SU-DHL-6 (cell line): ENCODE results near the gene PLA2G2E.

ENCODE experiments used
- H2AFZ ChIP-seq: fragments of 200-600 bp; sonication (generic); 2 replicates; pipeline ENCODE4 v1.6.1; 2014; ENCODE audit warnings: low read depth, mild to moderate bottlenecking, moderate library complexity, mixed read lengths, antibody characterized with exemption, low read length; ENCODE audit not compliant: severe bottlenecking
- H3F3A ChIP-seq: fragments of 200-600 bp; shearing (Covaris generic); 2 replicates; pipeline ENCODE4 v1.6.0; 2016; ENCODE audit warnings: antibody characterized with exemption, mild to moderate bottlenecking; ENCODE audit not compliant: insufficient read depth
- H3K27ac ChIP-seq: fragments of 200-600 bp; sonication (generic); 2 replicates; pipeline ENCODE4 v1.5.1; 2016; ENCODE audit warnings: low read depth, mild to moderate bottlenecking, low read length, moderate library complexity, mixed read lengths
- H3K27me3 ChIP-seq: fragments of 200-600 bp; sonication (generic), shearing (Covaris generic); 2 replicates; pipeline ENCODE4 v1.6.0; 2014; ENCODE audit warnings: mild to moderate bottlenecking, low read length
- H3K36me3 ChIP-seq: fragments of 200-600 bp; sonication (generic); 2 replicates; pipeline ENCODE4 v1.6.1; 2014; ENCODE audit warnings: mild to moderate bottlenecking, low read length, mixed read lengths
- H3K4me2 ChIP-seq: fragments of 300-600, 200-600 bp; shearing (Covaris generic), sonication (generic); 2 replicates; pipeline ENCODE4 v1.6.0; 2014; ENCODE audit warnings: low read length, low read depth, mild to moderate bottlenecking; ENCODE audit not compliant: poor library complexity, severe bottlenecking
- H3K4me3 ChIP-seq: fragments of 200-600 bp; sonication (generic); 2 replicates; pipeline ENCODE4 v1.5.1; 2014; ENCODE audit warnings: antibody characterized with exemption, low read length, mild to moderate bottlenecking, mixed read lengths; ENCODE audit not compliant: insufficient read depth, poor library complexity, severe bottlenecking
- H3K79me2 ChIP-seq: fragments of 200-600 bp; sonication (generic); 2 replicates; pipeline ENCODE4 v1.6.1; 2014; ENCODE audit warnings: mild to moderate bottlenecking, low read length, moderate library complexity; ENCODE audit not compliant: insufficient read depth
- H3K9ac ChIP-seq: fragments of 200-600 bp; sonication (generic); 2 replicates; pipeline ENCODE4 v1.7.0; 2014; ENCODE audit warnings: mild to moderate bottlenecking, low read length
- H3K9me2 ChIP-seq: fragments of 200-600 bp; sonication (generic); replicated peaks from 2 replicates; pipeline ENCODE4 v1.6.1; 2014; ENCODE audit warnings: low read length; ENCODE audit not compliant: insufficient read depth
- H3K9me3 ChIP-seq: fragments of 200-600 bp; sonication (generic); 2 replicates; pipeline ENCODE4 v1.6.1; 2014; ENCODE audit warnings: low read length, mixed read lengths; ENCODE audit not compliant: insufficient read depth
- H4K20me1 ChIP-seq: fragments of 200-600 bp; sonication (generic); 2 replicates; pipeline ENCODE4 v1.6.1; 2014; ENCODE audit warnings: low read depth, mild to moderate bottlenecking, antibody characterized with exemption, low read length, moderate library complexity, mixed read lengths
- CTCF ChIP-seq: fragments of 200-600 bp; sonication (generic); IDR thresholded peaks from one replicate; pipeline ENCODE4 v1.5.1; 2017; ENCODE audit warnings: antibody characterized with exemption, mild to moderate bottlenecking, low read length, moderate library complexity; ENCODE audit not compliant: insufficient read depth, poor library complexity, severe bottlenecking
- EZH2phosphoT487 ChIP-seq: fragments of 200-600 bp; sonication (generic), shearing (Covaris generic); conservative IDR thresholded peaks from 2 replicates; pipeline ENCODE4 v1.6.1; 2018; ENCODE audit warnings: mild to moderate bottlenecking, antibody characterized with exemption, low read length, moderate library complexity, mixed read lengths

PLA2G2E gene

GRCh38 chr1:19925342-19926070 is 2.1 kb upstream of the PLA2G2E start:
- H3K9me2 ChIP-seq: no peaks in the 10 kb centered on the region
- H4K20me1 ChIP-seq: no peaks in the 10 kb centered on the region
- no peak overlapping the region for H3K4me2 ChIP-seq
- no peaks in the 10 kb centered on the region for H3K36me3 ChIP-seq
- no peak overlapping the region for H3K4me3 ChIP-seq
- H3K27me3 ChIP-seq: no peaks in the 10 kb centered on the region
- H3K27ac ChIP-seq: no peak overlapping the region
- no peaks in the 10 kb centered on the region for H3F3A ChIP-seq
- no peaks in the 10 kb centered on the region for H3K79me2 ChIP-seq
- H3K9me3 ChIP-seq: no peaks in the 10 kb centered on the region
- no peak overlapping the region for H2AFZ ChIP-seq
- TF ChIP-seq EZH2phosphoT487 (no peak), CTCF (no peak)
- H3K9ac ChIP-seq: no peak overlapping the region

- Histone ChIP-seq H3K4me2 (no peak overlapping the region), H4K20me1 (no peaks in the 10 kb centered on the region), H3K79me2 (no peaks in the 10 kb centered on the region), H3K9ac (no peak overlapping the region), H2AFZ (no peak overlapping the region), H3K27ac (no peak overlapping the region), H3F3A (no peaks in the 10 kb centered on the region), H3K36me3 (no peaks in the 10 kb centered on the region), H3K27me3 (no peaks in the 10 kb centered on the region), H3K4me3 (no peak overlapping the region), H3K9me2 (no peaks in the 10 kb centered on the region), H3K9me3 (no peaks in the 10 kb centered on the region)
- TF ChIP-seq EZH2phosphoT487 (no peak), CTCF (no peak)
Measured at GRCh38 chr1:19923953-19924346, 533 bp upstream of the PLA2G2E start.

GRCh38 chr1:19922015-19922688 is 1.3 kb downstream of the PLA2G2E start:
- no peak for TF ChIP-seq EZH2phosphoT487
- Histone ChIP-seq H3F3A (no peaks in the 10 kb centered on the region), H3K4me3 (no peak overlapping the region), H4K20me1 (no peaks in the 10 kb centered on the region), H3K9ac (no peak overlapping the region), H3K36me3 (no peaks in the 10 kb centered on the region), H3K27me3 (no peaks in the 10 kb centered on the region), H3K27ac (no peak overlapping the region), H2AFZ (no peak overlapping the region), H3K9me3 (no peaks in the 10 kb centered on the region), H3K79me2 (no peaks in the 10 kb centered on the region), H3K9me2 (no peaks in the 10 kb centered on the region), H3K4me2 (no peak overlapping the region)

GRCh38 chr1:19921310-19921709 is 2.1 kb downstream of the PLA2G2E start:
- H3K27ac ChIP-seq: no peak overlapping the region
- TF ChIP-seq CTCF (no peak), EZH2phosphoT487 (no peak)
- no peaks in the 10 kb centered on the region for H3K36me3 ChIP-seq
- H3K9me3 ChIP-seq: no peaks in the 10 kb centered on the region
- no peak overlapping the region for H2AFZ ChIP-seq
- no peaks in the 10 kb centered on the region for H3F3A ChIP-seq
- no peak overlapping the region for H3K4me2 ChIP-seq
- no peaks in the 10 kb centered on the region for H4K20me1 ChIP-seq
- no peak overlapping the region for H3K4me3 ChIP-seq
- no peaks in the 10 kb centered on the region for H3K27me3 ChIP-seq
- H3K79me2 ChIP-seq: no peaks in the 10 kb centered on the region
- H3K9ac ChIP-seq: no peak overlapping the region
- no peaks in the 10 kb centered on the region for H3K9me2 ChIP-seq
